Activated T-helper 1 cell treated with anti-CD3 and anti-CD28 coated beads, Interleukin-2, amount 50 U/mL, for 16 hours (primary cell): ENCODE data around the gene PRKCD.

ENCODE experiments used
- DNase-seq, 2 donors: peaks; one replicate each; pipeline ENCODE4 v3.0.0-alpha.2; 2020; ENCODE audit warnings: low read depth in 1 of 2, low spot score in 1 of 2

PRKCD gene

DNA sequence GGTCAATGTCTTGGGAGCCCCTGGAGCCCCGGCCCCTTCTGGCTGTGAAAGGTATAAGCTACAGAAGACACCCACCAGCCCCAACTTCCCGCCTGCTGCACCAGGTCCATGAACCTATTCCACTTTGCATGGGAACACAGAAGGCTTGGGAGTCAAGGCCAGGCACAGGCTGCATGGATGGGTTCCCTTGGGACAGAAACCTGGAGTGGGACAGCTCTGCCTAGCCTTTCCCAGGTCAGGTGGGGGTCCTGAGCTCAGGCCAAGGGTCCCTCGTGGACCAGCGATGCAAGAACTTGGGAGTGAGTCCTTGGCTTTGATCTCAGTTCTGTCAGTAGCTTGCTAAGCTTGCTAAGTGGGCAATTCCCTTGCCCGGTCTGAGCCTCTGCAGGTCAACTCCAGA, 69.8 kb downstream of the PRKCD start:
- no peak for DNase-seq

- no peak for DNase-seq
Observed at GRCh38 chr3:53231532-53232511, 70.8 kb downstream of the PRKCD start.

DNA sequence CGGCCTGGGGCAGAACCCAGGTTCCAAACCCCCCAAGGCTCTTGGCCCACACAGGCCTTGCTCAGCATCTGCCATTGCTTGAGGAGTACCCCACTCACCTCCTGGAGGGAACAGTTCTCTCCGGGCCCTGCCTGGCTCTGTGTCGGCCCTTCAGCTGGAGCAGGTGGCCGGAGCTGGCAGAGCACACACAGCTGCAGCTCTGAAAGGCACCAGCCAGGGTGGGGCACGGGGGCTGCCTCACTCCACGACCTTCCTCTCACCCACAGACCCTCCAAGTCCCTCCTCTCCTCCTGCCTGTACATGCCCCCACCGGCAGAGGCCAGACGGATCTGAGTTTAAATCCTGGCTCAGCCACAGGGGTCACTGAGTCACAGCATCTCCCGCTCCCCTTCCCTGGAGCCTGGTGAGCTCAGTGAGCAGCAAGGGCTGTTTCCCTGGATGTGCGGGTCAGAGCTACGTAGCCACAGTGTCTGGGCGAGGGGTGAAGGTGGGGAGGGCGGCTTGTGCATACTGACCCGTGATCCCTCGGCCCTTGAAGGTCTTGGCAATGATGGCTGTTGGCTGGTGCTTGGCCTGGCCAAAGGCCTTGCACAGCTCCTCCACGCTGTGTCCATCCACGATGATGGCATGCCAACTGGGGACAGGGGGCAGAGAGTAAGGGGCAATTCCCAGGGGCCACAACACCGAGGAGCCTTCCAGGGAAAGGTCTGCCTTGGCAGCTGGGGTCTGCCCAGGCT, 71.8 kb downstream of the PRKCD start:
- no peak for DNase-seq

- DNase-seq, result no peak
Observed at GRCh38 chr3:53234130-53234840, 73.3 kb downstream of the PRKCD start.

GRCh38 chr3:53234841-53235232, 73.8 kb downstream of the PRKCD start:
- DNase-seq, result no peak

- DNase-seq, result no peak
Observed at GRCh38 chr3:53235545-53235944, 74.5 kb downstream of the PRKCD start.

DNA sequence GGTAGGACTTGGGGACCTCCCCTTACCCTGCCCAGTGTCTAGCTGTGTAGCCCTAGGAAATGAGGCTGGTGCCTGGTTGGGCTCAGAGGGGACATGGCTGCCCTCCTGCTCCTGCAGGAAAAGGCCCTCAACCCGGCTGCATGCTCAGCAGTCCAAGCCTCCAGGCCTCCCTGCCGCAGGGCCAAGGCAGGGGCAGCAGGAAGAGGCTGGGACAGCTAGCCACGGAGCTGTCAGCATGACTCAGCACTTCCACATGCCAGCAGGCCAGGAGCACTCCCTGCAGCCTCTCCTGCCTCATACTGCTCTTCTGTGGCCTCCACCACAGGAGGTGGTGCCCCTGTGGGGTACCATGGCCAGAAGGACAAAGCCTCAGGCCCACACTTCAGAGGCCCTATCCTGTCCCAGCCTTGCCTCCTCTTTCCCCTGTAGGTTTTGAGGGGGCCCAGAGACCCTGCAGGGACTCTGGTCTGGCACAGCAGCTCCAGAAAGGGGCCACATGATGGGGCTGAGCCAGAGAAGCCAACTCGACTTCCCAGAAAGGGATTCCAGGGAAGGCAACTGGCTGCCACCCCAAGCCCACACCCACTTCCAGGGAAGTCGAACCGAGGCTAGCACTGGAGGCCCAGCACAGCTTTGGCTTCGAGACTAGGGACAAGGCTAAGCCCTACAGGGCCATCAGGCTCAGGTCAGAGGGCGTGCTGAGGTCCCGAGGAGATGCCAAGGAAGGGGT, 75.3 kb downstream of the PRKCD start:
- no peak for DNase-seq

GRCh38 chr3:53238051-53238850, 77.2 kb downstream of the PRKCD start:
- no peak for DNase-seq

DNA sequence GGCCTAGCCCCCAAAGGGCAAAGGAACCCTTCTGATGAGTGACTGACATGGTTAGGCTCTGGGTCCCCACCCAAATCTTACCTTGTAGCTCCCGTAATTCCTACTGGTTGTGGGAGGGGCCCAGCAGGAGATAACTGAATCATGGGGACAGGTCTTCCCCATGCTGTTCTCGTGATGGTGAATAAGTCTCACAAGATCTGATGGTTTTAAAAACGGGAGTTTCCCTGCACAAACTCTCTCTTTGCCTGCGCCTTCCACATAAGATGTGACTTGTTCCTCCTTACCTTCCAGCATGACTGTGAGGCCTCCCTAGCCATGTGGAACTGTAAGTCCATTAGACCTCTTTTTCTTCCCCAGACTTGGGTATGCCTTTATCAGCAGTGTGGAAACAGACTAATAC, 77.9 kb downstream of the PRKCD start:
- DNase-seq, result no peak

- DNase-seq, result no peak
Observed at GRCh38 chr3:53239800-53240199, 78.8 kb downstream of the PRKCD start.

DNA sequence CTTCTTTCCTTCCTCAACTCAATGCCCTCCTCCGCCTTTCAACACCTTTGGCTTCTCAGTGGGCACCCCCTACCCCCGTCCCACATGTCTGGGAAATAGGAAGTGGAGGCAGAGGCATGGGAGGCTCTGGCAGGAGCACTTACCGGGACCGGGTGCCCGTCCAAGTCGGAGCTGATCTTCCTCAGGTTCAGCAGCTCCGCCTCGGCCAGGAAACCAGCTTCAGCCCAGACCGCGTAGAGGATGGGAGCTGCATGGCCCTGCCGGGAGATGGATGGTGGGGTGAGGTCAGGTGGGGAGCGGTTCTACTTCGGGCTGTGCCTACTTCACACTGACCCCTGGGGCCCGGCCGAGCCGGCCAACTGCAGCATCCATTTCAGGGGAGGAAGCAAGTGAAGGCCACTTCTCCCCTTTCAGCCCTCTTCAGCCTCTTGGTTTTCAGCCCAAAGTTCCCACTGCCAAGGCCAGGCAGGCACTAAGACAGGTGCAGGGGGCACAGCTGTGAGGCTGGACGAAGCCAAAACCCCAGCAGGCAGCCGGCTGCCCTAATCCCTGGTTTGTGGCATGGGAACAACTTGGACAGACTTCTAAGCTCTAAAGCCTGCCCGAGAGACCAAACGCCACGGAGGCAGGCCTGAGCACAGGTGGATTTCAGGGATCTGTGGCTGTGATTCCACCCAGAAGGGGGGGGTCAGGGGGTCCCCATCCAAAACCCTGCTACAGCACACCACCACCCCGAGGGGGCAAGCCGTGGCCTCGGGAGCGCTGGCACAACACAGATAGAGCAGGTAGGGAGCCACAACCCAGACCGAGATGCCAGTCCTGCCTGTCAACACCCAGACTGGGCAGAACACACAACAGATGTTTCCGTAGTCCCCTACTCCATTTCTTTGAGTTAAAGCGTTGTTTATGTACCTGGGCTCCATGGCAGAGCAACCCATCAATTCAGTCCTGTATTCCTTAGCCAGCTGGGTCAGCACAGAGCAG, 80.3 kb downstream of the PRKCD start:
- no peak for DNase-seq

GRCh38 chr3:53242155-53242554, 81.1 kb downstream of the PRKCD start:
- no peak for DNase-seq
